Regular cardiac myocyte (primary cell): ENCODE measurements around the gene ERBB4. TPM values are rescaled to one million over a fixed set of nuclear protein-coding genes. Genes with fewer than 3 reads are reported as not detected.

Experiments
- total RNA-seq: library from RNA; depleted of rRNA; stranded (reverse); fragments of >200 nt; gene quantifications from 2 replicates; pipeline ENCODE4 v1.2.3, GENCODE V29; 2014

Gene ERBB4
- total RNA-seq: 0.28 and 0.77 TPM in 2 replicates

DNA sequence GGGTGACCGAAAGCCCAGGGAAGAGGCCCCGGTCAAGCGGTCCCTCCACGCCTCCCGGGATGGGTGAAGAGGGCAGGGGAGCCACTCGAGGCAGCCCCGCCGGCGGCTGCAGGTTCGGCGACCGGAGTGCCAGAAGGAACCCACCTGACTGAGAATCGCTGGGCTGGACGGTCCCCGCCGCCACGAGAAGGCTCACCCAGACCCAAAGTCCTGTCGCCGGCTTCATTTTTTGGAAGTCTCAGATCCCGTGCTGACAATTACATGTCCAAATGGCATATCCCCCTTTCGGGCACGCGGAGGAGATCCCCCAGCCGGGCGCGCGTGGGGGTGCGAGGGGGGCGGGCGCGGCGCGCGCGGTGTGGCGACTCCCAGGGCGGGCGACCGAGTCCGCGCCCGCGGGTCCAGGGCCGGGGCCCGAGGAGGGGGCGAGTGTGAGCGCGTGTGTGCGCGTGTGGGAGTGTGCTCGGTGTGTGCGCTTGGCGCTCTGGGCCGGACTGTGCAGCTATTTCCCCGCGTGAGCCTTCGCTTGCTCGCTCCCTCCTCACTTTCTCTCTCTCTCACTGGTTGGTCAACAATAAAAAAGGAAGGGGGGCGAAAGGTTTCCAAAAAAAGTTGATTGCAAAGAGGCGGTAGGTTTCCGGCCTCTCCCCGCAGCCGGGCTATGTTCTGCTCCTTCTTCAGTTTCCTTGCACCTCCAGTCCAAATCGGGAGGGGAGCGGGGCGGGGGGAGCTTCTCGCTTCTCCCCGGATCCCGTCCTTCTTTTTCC, at the start of gene ERBB4:
Gene ERBB4, minus strand, starts transcription at position 498 of the 767 bp plus-strand sequence. Its CDS starts 272 bp downstream, at position 226.

